Neural cell (in vitro differentiated cells): ENCODE data around the gene DOP1B. TPM values are rescaled to one million over a fixed set of nuclear protein-coding genes. Genes with fewer than 3 reads are reported as not detected.

Source experiments
- H2AFZ ChIP-seq: fragments of 200-600, 300-800 bp; sonication (generic), shearing (Covaris generic); 2 replicates; pipeline ENCODE4 v1.6.0; 2014; ENCODE audit warnings: low read depth, mild to moderate bottlenecking, antibody characterized with exemption, low read length, moderate library complexity
- H3F3A ChIP-seq: fragments of 200-600 bp; shearing (Covaris generic); 2 replicates; pipeline ENCODE4 v1.6.1; 2016; ENCODE audit warnings: mild to moderate bottlenecking, moderate library complexity, mixed read lengths, antibody characterized with exemption, low read length; ENCODE audit not compliant: insufficient read depth, poor library complexity, severe bottlenecking
- H3K27ac ChIP-seq: fragments of 200-600, 300-800 bp; sonication (generic), shearing (Covaris generic); 2 replicates; pipeline ENCODE4 v1.5.1; 2014; ENCODE audit warnings: mild to moderate bottlenecking, low read length, moderate library complexity
- H3K27me3 ChIP-seq: fragments of 300-800, 200-600 bp; sonication (generic), shearing (Covaris generic); 2 replicates; pipeline ENCODE4 v1.6.0; 2014; ENCODE audit warnings: mild to moderate bottlenecking, low read depth, low read length, moderate library complexity; ENCODE audit not compliant: insufficient read depth
- H3K36me3 ChIP-seq: fragments of 300-800, 200-600 bp; sonication (generic), shearing (Covaris generic); 2 replicates; pipeline ENCODE4 v1.5.1; 2014; ENCODE audit warnings: mild to moderate bottlenecking, antibody characterized with exemption, low read length, moderate library complexity; ENCODE audit not compliant: insufficient read depth
- H3K4me2 ChIP-seq: fragments of 300-800, 200-600 bp; sonication (generic), shearing (Covaris generic); 2 replicates; pipeline ENCODE4 v1.6.0; 2014; ENCODE audit warnings: mild to moderate bottlenecking, low read length
- H3K4me3 ChIP-seq: fragments of 300-800, 200-600 bp; sonication (generic), shearing (Covaris generic); 2 replicates; pipeline ENCODE4 v1.5.1; 2014; ENCODE audit warnings: mild to moderate bottlenecking, low read length, moderate library complexity
- H3K79me2 ChIP-seq: fragments of 200-600 bp; shearing (Covaris generic); replicated peaks from 2 replicates; pipeline ENCODE4 v1.6.0; 2014; ENCODE audit warnings: mild to moderate bottlenecking, low read length, moderate library complexity; ENCODE audit not compliant: insufficient read depth
- H3K9ac ChIP-seq: fragments of 300-800, 200-600 bp; sonication (generic), shearing (Covaris generic); 2 replicates; pipeline ENCODE4 v1.6.1; 2016; ENCODE audit warnings: mild to moderate bottlenecking, low read length, mixed read lengths
- H3K9me2 ChIP-seq: fragments of 200-600 bp; shearing (Covaris generic); 2 replicates; pipeline ENCODE4 v1.6.1; 2016; ENCODE audit warnings: mild to moderate bottlenecking, low read length, mixed read lengths; ENCODE audit not compliant: insufficient read depth
- H3K9me3 ChIP-seq: fragments of 200-600, 300-800 bp; sonication (generic), shearing (Covaris generic); 2 replicates; pipeline ENCODE4 v1.6.1; 2016; ENCODE audit warnings: mild to moderate bottlenecking, mixed run types, low read length, moderate library complexity, mixed read lengths
- H4K20me1 ChIP-seq: fragments of 200-600 bp; shearing (Covaris generic); 2 replicates; pipeline ENCODE4 v1.6.1; 2016; ENCODE audit warnings: mild to moderate bottlenecking, mixed run types; ENCODE audit not compliant: insufficient read depth
- EP300 ChIP-seq: fragments of 450-650 bp; conservative IDR thresholded peaks from 2 replicates; pipeline ENCODE4 v1.6.1; 2014; ENCODE audit warnings: antibody characterized with exemption, mild to moderate bottlenecking, moderate library complexity; ENCODE audit not compliant: poor library complexity, severe bottlenecking
- EZH2 ChIP-seq: fragments of 200-600, 300-800 bp; shearing (Covaris generic), sonication (generic); IDR thresholded peaks from 2 replicates; pipeline ENCODE4 v1.6.1; 2014; ENCODE audit warnings: antibody characterized with exemption, low read length, borderline replicate concordance, mild to moderate bottlenecking; ENCODE audit not compliant: insufficient read depth, poor library complexity, severe bottlenecking
- MXI1 ChIP-seq: fragments of 450-650 bp; conservative IDR thresholded peaks from 2 replicates; pipeline ENCODE4 v1.6.1; 2014; ENCODE audit warnings: antibody characterized with exemption, mild to moderate bottlenecking; ENCODE audit not compliant: poor library complexity, severe bottlenecking
- POLR2AphosphoS5 ChIP-seq: IDR thresholded peaks from 2 replicates; pipeline ENCODE4 v1.6.1; 2012
- RAD21 ChIP-seq: fragments of 450-650 bp; conservative IDR thresholded peaks from 2 replicates; pipeline ENCODE4 v1.6.1; 2014; ENCODE audit warnings: antibody characterized with exemption, mild to moderate bottlenecking, moderate library complexity
- SMC3 ChIP-seq: fragments of 450-650 bp; conservative IDR thresholded peaks from 2 replicates; pipeline ENCODE4 v1.6.1; 2014; ENCODE audit warnings: antibody characterized with exemption, mild to moderate bottlenecking, moderate library complexity; ENCODE audit not compliant: poor library complexity
- TAF1 ChIP-seq: IDR thresholded peaks from 2 replicates; pipeline ENCODE4 v1.6.1; 2012; ENCODE audit warnings: low read depth
- polyA plus RNA-seq: library from polyadenylated mRNA; depleted of rRNA; stranded (reverse); fragments of >200 nt; gene quantifications from 2 replicates; pipeline ENCODE4 v1.2.3, GENCODE V29; 2014
- TF ChIP-seq, protein P1 (sequence below): fragments of 450-650 bp; IDR thresholded peaks from 2 replicates; pipeline ENCODE4 v1.5.1; 2014; ENCODE audit warnings: antibody characterized with exemption, mild to moderate bottlenecking, moderate library complexity; ENCODE audit not compliant: poor library complexity, severe bottlenecking
- TF ChIP-seq, protein P2 (sequence below): IDR thresholded peaks from 2 replicates; pipeline ENCODE4 v1.6.1; 2012; ENCODE audit warnings: borderline replicate concordance

Gene DOP1B
- polyA plus RNA-seq, 1 donor from 2014 or later: 14.0 TPM

DNA sequence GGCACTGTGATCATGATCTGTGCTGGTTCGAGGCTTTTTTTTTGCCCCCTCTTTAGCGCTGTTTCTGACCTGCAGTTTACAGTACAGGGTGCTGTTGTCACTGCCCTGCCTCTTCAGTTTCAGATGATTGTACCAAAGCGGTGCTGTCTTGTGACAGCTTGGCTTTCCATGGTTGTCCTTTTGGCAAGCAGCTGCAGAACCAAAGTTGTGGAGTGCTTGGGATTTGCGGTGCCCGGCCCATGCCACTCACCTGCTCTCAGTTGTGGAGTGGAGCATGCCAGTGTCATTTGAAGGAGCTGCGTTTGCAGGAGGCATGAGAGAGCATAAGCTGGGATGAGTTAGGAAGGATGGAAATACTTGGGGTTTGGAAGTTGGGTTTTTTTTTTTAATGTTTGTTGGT, 48.4 kb downstream of the DOP1B start:
- Histone ChIP-seq H3K4me2 (no peak overlapping the region), H3K9me3 (no peaks in the 10 kb centered on the region), H3K36me3 (no peaks in the 10 kb centered on the region), H3K4me3 (no peak overlapping the region), H3K9ac (no peak overlapping the region), H3K9me2 (no peaks in the 10 kb centered on the region), H2AFZ (no peak overlapping the region), H3K27me3 (no peaks in the 10 kb centered on the region), H3F3A (no peaks in the 10 kb centered on the region), H3K79me2 (no peaks in the 10 kb centered on the region), H4K20me1 (no peaks in the 10 kb centered on the region), H3K27ac (no peak overlapping the region)
- TF ChIP-seq POLR2AphosphoS5: no peak
- no peak for TF ChIP-seq MXI1
- no peak for TF ChIP-seq TAF1

DNA sequence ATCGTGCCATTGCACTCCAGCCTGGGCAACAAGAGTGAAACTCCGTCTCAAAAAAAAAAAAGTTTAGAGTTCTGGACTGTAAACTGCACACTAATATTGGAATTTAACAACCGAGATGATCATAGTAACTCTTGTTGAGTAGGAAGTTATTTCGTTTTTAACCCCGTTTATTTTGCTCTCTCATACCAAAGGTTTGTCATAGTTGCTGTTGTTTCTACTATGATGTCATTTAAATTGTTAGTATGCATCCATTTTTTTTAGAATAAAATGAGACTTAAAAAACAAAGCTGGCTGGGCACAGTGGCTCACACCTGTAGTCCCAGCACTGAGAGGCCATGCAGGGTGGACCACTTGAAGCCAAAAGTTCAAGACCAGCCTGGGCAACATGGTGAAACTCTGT, 49.3 kb downstream of the DOP1B start:
- Histone ChIP-seq H3K27ac (no peak overlapping the region), H3F3A (no peaks in the 10 kb centered on the region), H3K9ac (no peak overlapping the region), H4K20me1 (no peaks in the 10 kb centered on the region), H3K79me2 (no peaks in the 10 kb centered on the region), H3K27me3 (no peaks in the 10 kb centered on the region), H2AFZ (no peak overlapping the region), H3K4me3 (no peak overlapping the region), H3K9me2 (no peaks in the 10 kb centered on the region), H3K9me3 (no peaks in the 10 kb centered on the region), H3K4me2 (no peak overlapping the region), H3K36me3 (no peaks in the 10 kb centered on the region)
- TF ChIP-seq TAF1: no peak
- TF ChIP-seq EP300: no peak
- no peak for TF ChIP-seq EZH2
- TF ChIP-seq POLR2AphosphoS5: no peak
- TF ChIP-seq MXI1: no peak
- TF ChIP-seq, protein P1, sequence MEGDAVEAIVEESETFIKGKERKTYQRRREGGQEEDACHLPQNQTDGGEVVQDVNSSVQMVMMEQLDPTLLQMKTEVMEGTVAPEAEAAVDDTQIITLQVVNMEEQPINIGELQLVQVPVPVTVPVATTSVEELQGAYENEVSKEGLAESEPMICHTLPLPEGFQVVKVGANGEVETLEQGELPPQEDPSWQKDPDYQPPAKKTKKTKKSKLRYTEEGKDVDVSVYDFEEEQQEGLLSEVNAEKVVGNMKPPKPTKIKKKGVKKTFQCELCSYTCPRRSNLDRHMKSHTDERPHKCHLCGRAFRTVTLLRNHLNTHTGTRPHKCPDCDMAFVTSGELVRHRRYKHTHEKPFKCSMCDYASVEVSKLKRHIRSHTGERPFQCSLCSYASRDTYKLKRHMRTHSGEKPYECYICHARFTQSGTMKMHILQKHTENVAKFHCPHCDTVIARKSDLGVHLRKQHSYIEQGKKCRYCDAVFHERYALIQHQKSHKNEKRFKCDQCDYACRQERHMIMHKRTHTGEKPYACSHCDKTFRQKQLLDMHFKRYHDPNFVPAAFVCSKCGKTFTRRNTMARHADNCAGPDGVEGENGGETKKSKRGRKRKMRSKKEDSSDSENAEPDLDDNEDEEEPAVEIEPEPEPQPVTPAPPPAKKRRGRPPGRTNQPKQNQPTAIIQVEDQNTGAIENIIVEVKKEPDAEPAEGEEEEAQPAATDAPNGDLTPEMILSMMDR: no peak
- TF ChIP-seq SMC3: no peak
- TF ChIP-seq, protein P2, sequence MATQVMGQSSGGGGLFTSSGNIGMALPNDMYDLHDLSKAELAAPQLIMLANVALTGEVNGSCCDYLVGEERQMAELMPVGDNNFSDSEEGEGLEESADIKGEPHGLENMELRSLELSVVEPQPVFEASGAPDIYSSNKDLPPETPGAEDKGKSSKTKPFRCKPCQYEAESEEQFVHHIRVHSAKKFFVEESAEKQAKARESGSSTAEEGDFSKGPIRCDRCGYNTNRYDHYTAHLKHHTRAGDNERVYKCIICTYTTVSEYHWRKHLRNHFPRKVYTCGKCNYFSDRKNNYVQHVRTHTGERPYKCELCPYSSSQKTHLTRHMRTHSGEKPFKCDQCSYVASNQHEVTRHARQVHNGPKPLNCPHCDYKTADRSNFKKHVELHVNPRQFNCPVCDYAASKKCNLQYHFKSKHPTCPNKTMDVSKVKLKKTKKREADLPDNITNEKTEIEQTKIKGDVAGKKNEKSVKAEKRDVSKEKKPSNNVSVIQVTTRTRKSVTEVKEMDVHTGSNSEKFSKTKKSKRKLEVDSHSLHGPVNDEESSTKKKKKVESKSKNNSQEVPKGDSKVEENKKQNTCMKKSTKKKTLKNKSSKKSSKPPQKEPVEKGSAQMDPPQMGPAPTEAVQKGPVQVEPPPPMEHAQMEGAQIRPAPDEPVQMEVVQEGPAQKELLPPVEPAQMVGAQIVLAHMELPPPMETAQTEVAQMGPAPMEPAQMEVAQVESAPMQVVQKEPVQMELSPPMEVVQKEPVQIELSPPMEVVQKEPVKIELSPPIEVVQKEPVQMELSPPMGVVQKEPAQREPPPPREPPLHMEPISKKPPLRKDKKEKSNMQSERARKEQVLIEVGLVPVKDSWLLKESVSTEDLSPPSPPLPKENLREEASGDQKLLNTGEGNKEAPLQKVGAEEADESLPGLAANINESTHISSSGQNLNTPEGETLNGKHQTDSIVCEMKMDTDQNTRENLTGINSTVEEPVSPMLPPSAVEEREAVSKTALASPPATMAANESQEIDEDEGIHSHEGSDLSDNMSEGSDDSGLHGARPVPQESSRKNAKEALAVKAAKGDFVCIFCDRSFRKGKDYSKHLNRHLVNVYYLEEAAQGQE: no peak
- no peak for TF ChIP-seq RAD21

Other genes with a start within 250 kb of the DOP1B start
- gene SETD4, start 96.3 kb upstream of the DOP1B start, polyA plus RNA-seq: 64.4 and 65.2 TPM in 2 replicates
- 7.8 and 9.2 TPM in 2 replicates for gene CBR1, start 86.8 kb upstream of the DOP1B start, polyA plus RNA-seq
- not detected in 2 replicates for gene CBR3, start 21.7 kb upstream of the DOP1B start, polyA plus RNA-seq
- 56.6 and 65.4 TPM in 2 replicates for gene MORC3, start 163.4 kb downstream of the DOP1B start, polyA plus RNA-seq
- 0.72 and 2.1 TPM in 2 replicates for gene CHAF1B, start 228.6 kb downstream of the DOP1B start, polyA plus RNA-seq